ENCODE measurements around the gene PROZ. TPM values are rescaled to one million over a fixed set of nuclear protein-coding genes. Genes with fewer than 3 reads are reported as not detected.

PROZ gene
- total RNA-seq, 1 donor from 2014 or later = 0.18 TPM

GRCh38 chr13:113119822-113120189 is 38.6 kb upstream of the PROZ start:
- intact Hi-C loops (cut with micrococcal nuclease) = no loop called here

GRCh38 chr13:113120300-113121182 is 37.9 kb upstream of the PROZ start:
- intact Hi-C loops (cut with micrococcal nuclease) = no loop called here

GRCh38 chr13:113121183-113121927 is 37.1 kb upstream of the PROZ start:
- intact Hi-C loops (cut with micrococcal nuclease) = no loop called here

GRCh38 chr13:113121928-113122471 is 36.4 kb upstream of the PROZ start:
- intact Hi-C loops (cut with micrococcal nuclease) = no loop called here

- intact Hi-C loops (cut with micrococcal nuclease) = no loop called here
These were observed 35.8 kb upstream of the PROZ start, which contains the start of gene F10 for GRCh38 chr13:113122550-113123225. Gene F10 (plus strand): TSS chr13:113122799. CDS start chr13:113122856, 57 bp downstream.

GRCh38 chr13:113123226-113124201 is 34.9 kb upstream of the PROZ start:
- intact Hi-C loops (cut with micrococcal nuclease) = no loop called here

- intact Hi-C loops (cut with micrococcal nuclease) = no loop called here
These were observed 34.1 kb upstream of the PROZ start for GRCh38 chr13:113124211-113124970.

- intact Hi-C loops (cut with micrococcal nuclease) = no loop called here
These were observed 32.8 kb upstream of the PROZ start for GRCh38 chr13:113125506-113126264.

GRCh38 chr13:113126265-113127150 is 31.9 kb upstream of the PROZ start:
- intact Hi-C loops (cut with micrococcal nuclease) = no loop called here

- intact Hi-C loops (cut with micrococcal nuclease) = no loop called here
These were observed 29.0 kb upstream of the PROZ start for GRCh38 chr13:113129480-113129879.

GRCh38 chr13:113129921-113130750 is 28.3 kb upstream of the PROZ start:
- intact Hi-C loops (cut with micrococcal nuclease) = loop anchor here (2.0 kb wide), 1 partner anchor 23 kb away; no protein-coding TSS in a partner anchor

- intact Hi-C loops (cut with micrococcal nuclease) = no loop called here
These were observed 23.1 kb upstream of the PROZ start for GRCh38 chr13:113135281-113135760.

GRCh38 chr13:113137691-113138298 is 20.7 kb upstream of the PROZ start:
- intact Hi-C loops (cut with micrococcal nuclease) = no loop called here

GRCh38 chr13:113138792-113139551 is 19.5 kb upstream of the PROZ start:
- intact Hi-C loops (cut with micrococcal nuclease) = no loop called here

- intact Hi-C loops (cut with micrococcal nuclease) = no loop called here
These were observed 18.9 kb upstream of the PROZ start for GRCh38 chr13:113139577-113139976.

Measured in T-helper 2 cell treated with Interferon-gamma antibody and Interleukin-4, amounts not matched to agents 100 ng/mL and 5 ng/mL, for 36 hours (primary cell).